ENCODE measurements around the gene C9orf50. TPM values are rescaled to one million over a fixed set of nuclear protein-coding genes. Genes with fewer than 3 reads are reported as not detected.

C9orf50 gene
- total RNA-seq, 1 donor from 2014 or later: 0.56 TPM

DNA sequence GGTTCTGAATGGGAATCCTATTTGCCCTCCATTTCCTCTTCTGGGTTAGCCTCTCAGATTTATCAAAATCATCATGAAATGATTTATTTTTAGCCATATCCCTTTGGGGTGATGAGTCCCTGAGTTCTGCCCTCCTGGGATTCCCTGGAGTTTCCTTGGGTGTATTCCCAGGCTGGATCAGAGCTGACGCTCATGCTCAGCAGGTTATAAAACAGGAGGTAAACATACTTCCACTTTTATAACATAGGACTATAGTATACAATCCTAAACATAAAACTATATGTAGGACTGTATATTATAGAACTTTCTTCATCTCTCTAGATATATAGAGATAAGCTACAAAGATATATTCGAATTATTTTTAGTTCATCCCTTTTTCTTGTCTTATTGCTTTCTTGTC is 40.1 kb upstream of the C9orf50 start:
- Mint-ChIP-seq H3K36me3 (ENCODE audit: unreplicated experiment) (no peaks in the 10 kb centered on the region), H3K27ac (ENCODE audit: unreplicated experiment) (no peak overlapping the region), H3K27me3 (ENCODE audit: unreplicated experiment) (peaks cover 9% of the 10 kb centered on the region), H3K4me1 (ENCODE audit: low read depth, unreplicated experiment) (no peaks in the 10 kb centered on the region), H3K4me3 (ENCODE audit: unreplicated experiment) (no peak overlapping the region), H3K9me3 (ENCODE audit: unreplicated experiment) (no peaks in the 10 kb centered on the region)
- DNase-seq: no peak
- TF ChIP-seq, protein P1, sequence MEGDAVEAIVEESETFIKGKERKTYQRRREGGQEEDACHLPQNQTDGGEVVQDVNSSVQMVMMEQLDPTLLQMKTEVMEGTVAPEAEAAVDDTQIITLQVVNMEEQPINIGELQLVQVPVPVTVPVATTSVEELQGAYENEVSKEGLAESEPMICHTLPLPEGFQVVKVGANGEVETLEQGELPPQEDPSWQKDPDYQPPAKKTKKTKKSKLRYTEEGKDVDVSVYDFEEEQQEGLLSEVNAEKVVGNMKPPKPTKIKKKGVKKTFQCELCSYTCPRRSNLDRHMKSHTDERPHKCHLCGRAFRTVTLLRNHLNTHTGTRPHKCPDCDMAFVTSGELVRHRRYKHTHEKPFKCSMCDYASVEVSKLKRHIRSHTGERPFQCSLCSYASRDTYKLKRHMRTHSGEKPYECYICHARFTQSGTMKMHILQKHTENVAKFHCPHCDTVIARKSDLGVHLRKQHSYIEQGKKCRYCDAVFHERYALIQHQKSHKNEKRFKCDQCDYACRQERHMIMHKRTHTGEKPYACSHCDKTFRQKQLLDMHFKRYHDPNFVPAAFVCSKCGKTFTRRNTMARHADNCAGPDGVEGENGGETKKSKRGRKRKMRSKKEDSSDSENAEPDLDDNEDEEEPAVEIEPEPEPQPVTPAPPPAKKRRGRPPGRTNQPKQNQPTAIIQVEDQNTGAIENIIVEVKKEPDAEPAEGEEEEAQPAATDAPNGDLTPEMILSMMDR (IDR thresholded peaks at IDR 0.05; ENCODE audit: partially characterized antibody, unreplicated experiment): no peak

- no peaks in the 10 kb centered on the region for H3K4me1 Mint-ChIP-seq (ENCODE audit: low read depth, unreplicated experiment)
- no peak overlapping the region for H3K27ac Mint-ChIP-seq (ENCODE audit: unreplicated experiment)
- no peak for DNase-seq
- H3K4me3 Mint-ChIP-seq (ENCODE audit: unreplicated experiment): no peak overlapping the region
- TF ChIP-seq, protein P1 (IDR thresholded peaks at IDR 0.05; ENCODE audit: partially characterized antibody, unreplicated experiment): no peak
- no peaks in the 10 kb centered on the region for H3K36me3 Mint-ChIP-seq (ENCODE audit: unreplicated experiment)
- H3K9me3 Mint-ChIP-seq (ENCODE audit: unreplicated experiment): no peaks in the 10 kb centered on the region
- peaks cover 1% of the 10 kb centered on the region for H3K27me3 Mint-ChIP-seq (ENCODE audit: unreplicated experiment)
These were observed 36.0 kb upstream of the C9orf50 start for GRCh38 chr9:129656795-129657390.

DNA sequence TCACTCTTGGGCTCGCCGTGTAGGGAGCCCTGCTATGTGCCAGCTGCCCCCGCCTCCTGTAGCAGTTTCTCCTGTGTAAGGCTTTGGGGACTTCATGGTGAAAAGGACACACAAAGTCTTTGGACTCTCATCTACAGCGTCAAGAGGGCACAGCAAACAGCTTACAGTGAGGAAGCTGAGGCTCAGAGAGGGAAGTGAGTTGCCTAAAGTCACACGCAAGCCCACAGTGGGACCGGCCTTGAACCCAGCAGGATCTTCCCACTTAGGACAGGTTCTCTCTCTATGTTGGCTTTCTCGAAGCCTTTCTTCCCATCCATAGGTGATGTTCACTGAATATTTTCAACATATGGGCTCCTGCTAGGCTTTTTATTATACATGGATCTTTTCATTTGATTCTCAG is 34.8 kb upstream of the C9orf50 start:
- no peak for DNase-seq
- H3K27me3 Mint-ChIP-seq (ENCODE audit: unreplicated experiment): peaks cover 1% of the 10 kb centered on the region
- no peaks in the 10 kb centered on the region for H3K4me1 Mint-ChIP-seq (ENCODE audit: low read depth, unreplicated experiment)
- no peaks in the 10 kb centered on the region for H3K36me3 Mint-ChIP-seq (ENCODE audit: unreplicated experiment)
- H3K27ac Mint-ChIP-seq (ENCODE audit: unreplicated experiment): no peak overlapping the region
- no peaks in the 10 kb centered on the region for H3K9me3 Mint-ChIP-seq (ENCODE audit: unreplicated experiment)
- H3K4me3 Mint-ChIP-seq (ENCODE audit: unreplicated experiment): no peak overlapping the region
- TF ChIP-seq, protein P1 (IDR thresholded peaks at IDR 0.05; ENCODE audit: partially characterized antibody, unreplicated experiment): no peak

DNA sequence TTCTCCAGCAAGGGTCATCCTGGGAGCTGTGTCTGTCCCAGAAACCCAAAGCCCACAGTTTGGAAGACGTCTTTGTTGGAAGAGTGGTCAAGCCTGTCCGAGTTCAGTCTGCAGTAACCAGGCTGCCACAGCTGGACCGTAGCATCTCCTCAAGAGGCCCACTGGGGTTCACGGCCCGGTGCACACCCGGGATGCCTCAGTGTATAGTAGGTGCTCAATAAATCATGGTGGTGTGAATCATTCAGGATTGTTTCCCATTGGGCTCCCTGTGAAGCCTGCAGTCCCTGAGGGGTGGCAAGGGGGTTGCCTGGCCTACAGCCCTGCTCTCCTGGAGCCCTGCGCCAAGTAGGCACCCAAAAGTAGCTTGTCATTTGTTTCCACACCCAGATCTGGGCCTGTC is 34.3 kb upstream of the C9orf50 start:
- peaks cover 2% of the 10 kb centered on the region for H3K9me3 Mint-ChIP-seq (ENCODE audit: unreplicated experiment)

DNA sequence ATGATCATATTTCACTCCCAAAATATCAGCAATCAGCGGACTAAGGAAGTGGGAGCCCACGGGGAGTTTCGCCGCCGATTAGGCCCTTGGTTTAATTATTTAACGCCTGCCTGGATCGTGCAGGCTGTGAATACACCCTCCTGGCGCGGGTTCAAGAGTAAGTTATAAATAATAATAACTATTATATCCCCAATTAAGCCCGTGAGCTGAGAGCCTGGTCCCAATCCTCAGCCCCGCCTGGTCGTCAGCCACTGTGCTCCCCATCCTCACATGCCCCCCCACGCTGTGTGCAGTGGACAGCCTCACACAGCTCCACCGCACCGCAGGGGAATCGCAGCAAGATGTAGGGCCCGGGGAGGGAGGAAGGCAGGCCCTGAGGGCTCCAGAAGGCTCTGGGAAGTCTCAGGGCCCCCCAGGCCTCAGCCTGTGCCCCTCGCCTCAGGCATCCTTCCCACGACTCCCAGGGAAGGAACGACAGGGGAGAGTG is 33.7 kb upstream of the C9orf50 start:
- no peaks in the 10 kb centered on the region for H3K36me3 Mint-ChIP-seq (ENCODE audit: unreplicated experiment)
- peaks cover 2% of the 10 kb centered on the region for H3K9me3 Mint-ChIP-seq (ENCODE audit: unreplicated experiment)
- H3K27ac Mint-ChIP-seq (ENCODE audit: unreplicated experiment): no peak overlapping the region
- no peak overlapping the region for H3K4me3 Mint-ChIP-seq (ENCODE audit: unreplicated experiment)
- peaks cover 6% of the 10 kb centered on the region for H3K27me3 Mint-ChIP-seq (ENCODE audit: unreplicated experiment)
- peaks cover 2% of the 10 kb centered on the region for H3K4me1 Mint-ChIP-seq (ENCODE audit: low read depth, unreplicated experiment)
- TF ChIP-seq, protein P1 (IDR thresholded peaks at IDR 0.05; ENCODE audit: partially characterized antibody, unreplicated experiment): no peak
- no peak for DNase-seq

More for the DNA sequence above, 34.3 kb upstream of the C9orf50 start:
- Mint-ChIP-seq H3K36me3 (ENCODE audit: unreplicated experiment) (no peaks in the 10 kb centered on the region), H3K4me3 (ENCODE audit: unreplicated experiment) (no peak overlapping the region), H3K27ac (ENCODE audit: unreplicated experiment) (no peak overlapping the region), H3K27me3 (ENCODE audit: unreplicated experiment) (peaks cover 4% of the 10 kb centered on the region), H3K4me1 (ENCODE audit: low read depth, unreplicated experiment) (peaks cover under 1% of the 10 kb centered on the region)
- DNase-seq: no peak
- TF ChIP-seq, protein P1 (IDR thresholded peaks at IDR 0.05; ENCODE audit: partially characterized antibody, unreplicated experiment): no peak
